HepG2 (cell line): Measurements from ENCODE around the gene DLX5. TPM values are rescaled to one million over a fixed set of nuclear protein-coding genes. Genes with fewer than 3 reads are reported as not detected.

Experiments used
- CENPX ChIP-seq: sonication (generic); formaldehyde crosslinking; IDR thresholded peaks from 2 replicates; pipeline ENCODE4 v1.9.0; 2021; ENCODE audit warnings: mild to moderate bottlenecking, missing genetic modification reagents, moderate library complexity
- FOXM1 ChIP-seq: sonication (generic); formaldehyde crosslinking; IDR thresholded peaks from 2 replicates; pipeline ENCODE4 v1.5.0; 2020; ENCODE audit warnings: missing genetic modification reagents
- IRF2 ChIP-seq: IDR thresholded peaks from 2 replicates; pipeline ENCODE4 v1.6.1; 2018; ENCODE audit warnings: missing genetic modification reagents, missing compliant biosample characterization
- MIER3 ChIP-seq: IDR thresholded peaks from 2 replicates; pipeline ENCODE4 v1.6.1; 2016; ENCODE audit warnings: missing compliant biosample characterization, borderline replicate concordance
- MLX ChIP-seq: IDR thresholded peaks from 2 replicates; pipeline ENCODE4 v1.6.1; 2016
- NR1H2 ChIP-seq: sonication (generic); formaldehyde crosslinking; IDR thresholded peaks from 2 replicates; pipeline ENCODE4 v1.8.1; 2022; ENCODE audit warnings: low read depth, missing genetic modification reagents, borderline replicate concordance
- RBM22 ChIP-seq: fragments of 200-400 bp; formaldehyde crosslinking; optimal IDR thresholded peaks from 2 replicates; pipeline ENCODE3; 2017; ENCODE audit warnings: mild to moderate bottlenecking, low read length, moderate library complexity
- RXRA ChIP-seq: sonication (generic); formaldehyde crosslinking; IDR thresholded peaks from 2 replicates; pipeline ENCODE4 v1.5.1; 2020; ENCODE audit warnings: missing genetic modification reagents
- ZBTB26 ChIP-seq: IDR thresholded peaks from 2 replicates; pipeline ENCODE4 v1.6.1; 2016; ENCODE audit warnings: missing compliant biosample characterization, missing genetic modification reagents, borderline replicate concordance
- ZNF256 ChIP-seq: sonication (generic); formaldehyde crosslinking; conservative IDR thresholded peaks from 2 replicates; pipeline ENCODE4 v1.4.0; 2020; ENCODE audit warnings: missing genetic modification reagents
- ZNF510 ChIP-seq: sonication (generic); formaldehyde crosslinking; IDR thresholded peaks from 2 replicates; pipeline ENCODE4 v1.4.0; 2020; ENCODE audit warnings: low read depth, mild to moderate bottlenecking, missing genetic modification reagents
- ZNF674 ChIP-seq: sonication (generic); formaldehyde crosslinking; IDR thresholded peaks from 2 replicates; pipeline ENCODE4 v1.5.0; 2020; ENCODE audit warnings: low read depth, mild to moderate bottlenecking, missing genetic modification reagents
- ZSCAN12 ChIP-seq: sonication (generic); formaldehyde crosslinking; IDR thresholded peaks from 2 replicates; pipeline ENCODE4 v1.9.0; 2021; ENCODE audit warnings: mild to moderate bottlenecking, missing genetic modification reagents
- ZXDC ChIP-seq: sonication (generic); formaldehyde crosslinking; IDR thresholded peaks from 2 replicates; pipeline ENCODE4 v1.5.0; 2020; ENCODE audit warnings: mild to moderate bottlenecking, missing genetic modification reagents
- polyA plus RNA-seq, 8 experiments: library from polyadenylated mRNA; depleted of rRNA in 3 of 8; stranded (reverse) in 7 of 8; unstranded in 1 of 8; fragments of >200 nt; fragmentation: Illumina TruSeq in 4 of 8; extraction: Trizol in 4 of 8; gene quantifications; 2 replicates each; pipeline versions ENCODE4 v1.2.1 to v1.2.3, GENCODE V29; 2011 to 2016; ENCODE audit warnings: low read depth in 4 of 8, missing spikeins in 1 of 8, mixed read lengths in 1 of 8; ENCODE audit not compliant: insufficient read depth in 1 of 8
- total RNA-seq, 5 experiments: library from RNA; depleted of rRNA; stranded (reverse); fragments of >200 nt; fragmentation: Illumina TruSeq; extraction: Trizol; gene quantifications; 2 replicates each; pipeline ENCODE4 v1.2.3, GENCODE V29; 2016; ENCODE audit warnings: low read depth in 1 of 5
- TF ChIP-seq, protein P1 (sequence below): sonication (generic); formaldehyde crosslinking; IDR thresholded peaks from 2 replicates; pipeline ENCODE4 v1.9.0; 2021; ENCODE audit warnings: missing genetic modification reagents, mild to moderate bottlenecking, borderline replicate concordance
- TF ChIP-seq, protein P2 (sequence below): sonication (generic); formaldehyde crosslinking; conservative IDR thresholded peaks from 2 replicates; pipeline ENCODE4 v1.4.0; 2020; ENCODE audit warnings: mild to moderate bottlenecking, missing genetic modification reagents, moderate library complexity
- TF ChIP-seq, protein P3 (sequence below): sonication (generic); formaldehyde crosslinking; IDR thresholded peaks from 2 replicates; pipeline ENCODE4 v1.8.0; 2022; ENCODE audit warnings: low read depth, missing genetic modification reagents

DLX5 gene
- total and polyA plus RNA-seq, 2 of the 13 experiments (the other 11 are each of a cell fraction or from before 2014, with no cell fraction given): not detected

DNA sequence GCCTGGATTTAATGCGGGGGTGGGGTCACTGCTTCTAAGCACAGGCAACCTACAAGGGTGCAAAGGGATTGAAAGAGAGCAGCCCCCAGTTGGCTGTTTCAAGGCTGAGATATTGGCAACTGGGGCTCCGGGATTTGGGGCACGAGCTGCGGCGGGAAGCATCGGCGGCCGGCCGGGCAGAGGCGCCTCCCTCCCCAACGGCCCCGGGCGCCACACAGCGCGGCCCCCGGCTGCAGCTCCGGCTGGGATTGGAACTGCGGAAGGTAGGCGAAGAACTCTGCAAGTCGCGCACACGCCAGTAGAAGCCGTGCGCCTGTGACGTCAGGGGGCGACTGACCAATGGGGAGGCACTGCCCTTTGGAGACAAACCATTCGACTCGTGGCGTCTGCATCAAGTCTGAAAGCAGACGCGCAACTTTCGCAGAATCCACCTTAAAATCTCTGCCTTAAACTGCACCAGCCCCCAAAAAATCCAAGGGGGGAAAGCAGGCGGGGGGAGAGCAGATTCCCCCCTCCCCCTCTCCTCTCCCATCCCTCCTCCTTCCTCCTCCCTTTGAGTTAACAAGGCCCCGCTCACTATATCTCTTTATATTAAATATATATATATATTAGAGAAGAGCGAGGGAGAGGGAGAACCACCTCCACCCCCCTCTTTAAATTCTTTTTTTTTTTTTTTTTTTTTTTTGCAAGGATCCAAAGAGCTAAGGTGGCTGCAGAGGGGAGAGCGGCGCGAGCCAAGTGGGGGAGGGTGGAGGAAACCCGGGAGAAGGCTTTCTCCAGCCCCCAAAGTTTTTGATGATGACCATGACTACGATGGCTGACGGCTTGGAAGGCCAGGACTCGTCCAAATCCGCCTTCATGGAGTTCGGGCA lies 19.2 kb downstream of the DLX5 start, which contains the start of gene DLX6 (continued):
- TF ChIP-seq ZBTB26 (CRISPR knock-in tag): no peak
- TF ChIP-seq ZNF674 (CRISPR knock-in tag): no peak
- no peak for TF ChIP-seq NR1H2 (CRISPR knock-in tag)
- TF ChIP-seq, protein P1, sequence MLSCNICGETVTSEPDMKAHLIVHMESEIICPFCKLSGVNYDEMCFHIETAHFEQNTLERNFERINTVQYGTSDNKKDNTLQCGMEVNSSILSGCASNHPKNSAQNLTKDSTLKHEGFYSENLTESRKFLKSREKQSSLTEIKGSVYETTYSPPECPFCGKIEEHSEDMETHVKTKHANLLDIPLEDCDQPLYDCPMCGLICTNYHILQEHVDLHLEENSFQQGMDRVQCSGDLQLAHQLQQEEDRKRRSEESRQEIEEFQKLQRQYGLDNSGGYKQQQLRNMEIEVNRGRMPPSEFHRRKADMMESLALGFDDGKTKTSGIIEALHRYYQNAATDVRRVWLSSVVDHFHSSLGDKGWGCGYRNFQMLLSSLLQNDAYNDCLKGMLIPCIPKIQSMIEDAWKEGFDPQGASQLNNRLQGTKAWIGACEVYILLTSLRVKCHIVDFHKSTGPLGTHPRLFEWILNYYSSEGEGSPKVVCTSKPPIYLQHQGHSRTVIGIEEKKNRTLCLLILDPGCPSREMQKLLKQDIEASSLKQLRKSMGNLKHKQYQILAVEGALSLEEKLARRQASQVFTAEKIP (CRISPR knock-in tag): no peak
- no peak for TF ChIP-seq ZXDC (CRISPR knock-in tag)
- TF ChIP-seq CENPX (CRISPR knock-in tag): no peak
- TF ChIP-seq, protein P2, sequence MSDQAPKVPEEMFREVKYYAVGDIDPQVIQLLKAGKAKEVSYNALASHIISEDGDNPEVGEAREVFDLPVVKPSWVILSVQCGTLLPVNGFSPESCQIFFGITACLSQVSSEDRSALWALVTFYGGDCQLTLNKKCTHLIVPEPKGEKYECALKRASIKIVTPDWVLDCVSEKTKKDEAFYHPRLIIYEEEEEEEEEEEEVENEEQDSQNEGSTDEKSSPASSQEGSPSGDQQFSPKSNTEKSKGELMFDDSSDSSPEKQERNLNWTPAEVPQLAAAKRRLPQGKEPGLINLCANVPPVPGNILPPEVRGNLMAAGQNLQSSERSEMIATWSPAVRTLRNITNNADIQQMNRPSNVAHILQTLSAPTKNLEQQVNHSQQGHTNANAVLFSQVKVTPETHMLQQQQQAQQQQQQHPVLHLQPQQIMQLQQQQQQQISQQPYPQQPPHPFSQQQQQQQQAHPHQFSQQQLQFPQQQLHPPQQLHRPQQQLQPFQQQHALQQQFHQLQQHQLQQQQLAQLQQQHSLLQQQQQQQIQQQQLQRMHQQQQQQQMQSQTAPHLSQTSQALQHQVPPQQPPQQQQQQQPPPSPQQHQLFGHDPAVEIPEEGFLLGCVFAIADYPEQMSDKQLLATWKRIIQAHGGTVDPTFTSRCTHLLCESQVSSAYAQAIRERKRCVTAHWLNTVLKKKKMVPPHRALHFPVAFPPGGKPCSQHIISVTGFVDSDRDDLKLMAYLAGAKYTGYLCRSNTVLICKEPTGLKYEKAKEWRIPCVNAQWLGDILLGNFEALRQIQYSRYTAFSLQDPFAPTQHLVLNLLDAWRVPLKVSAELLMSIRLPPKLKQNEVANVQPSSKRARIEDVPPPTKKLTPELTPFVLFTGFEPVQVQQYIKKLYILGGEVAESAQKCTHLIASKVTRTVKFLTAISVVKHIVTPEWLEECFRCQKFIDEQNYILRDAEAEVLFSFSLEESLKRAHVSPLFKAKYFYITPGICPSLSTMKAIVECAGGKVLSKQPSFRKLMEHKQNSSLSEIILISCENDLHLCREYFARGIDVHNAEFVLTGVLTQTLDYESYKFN (CRISPR knock-in tag): peak; percentile 45; the same call in 1 of the 2 replicates
- TF ChIP-seq RXRA (CRISPR knock-in tag): peak; percentile 50
- TF ChIP-seq ZNF256 (CRISPR knock-in tag): no peak
- 0 out of 2 replicates have a peak, but pooled peaks have one; percentile 62 for TF ChIP-seq ZNF510 (CRISPR knock-in tag)
- TF ChIP-seq MIER3 (CRISPR knock-in tag): no peak
- TF ChIP-seq MLX (CRISPR knock-in tag): no peak
- TF ChIP-seq FOXM1 (CRISPR knock-in tag): no peak
- peak; percentile 18 for TF ChIP-seq RBM22
- TF ChIP-seq IRF2 (CRISPR knock-in tag): peak; percentile 27; the same call in 1 of the 2 replicates
- TF ChIP-seq, protein P3, sequence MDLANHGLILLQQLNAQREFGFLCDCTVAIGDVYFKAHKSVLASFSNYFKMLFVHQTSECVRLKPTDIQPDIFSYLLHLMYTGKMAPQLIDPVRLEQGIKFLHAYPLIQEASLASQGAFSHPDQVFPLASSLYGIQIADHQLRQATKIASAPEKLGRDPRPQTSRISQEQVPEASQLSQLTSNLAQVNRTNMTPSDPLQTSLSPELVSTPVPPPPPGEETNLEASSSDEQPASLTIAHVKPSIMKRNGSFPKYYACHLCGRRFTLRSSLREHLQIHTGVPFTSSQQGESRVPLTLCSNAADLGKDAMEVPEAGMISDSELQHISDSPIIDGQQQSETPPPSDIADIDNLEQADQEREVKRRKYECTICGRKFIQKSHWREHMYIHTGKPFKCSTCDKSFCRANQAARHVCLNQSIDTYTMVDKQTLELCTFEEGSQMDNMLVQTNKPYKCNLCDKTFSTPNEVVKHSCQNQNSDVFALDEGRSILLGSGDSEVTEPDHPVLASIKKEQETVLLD: no peak
- TF ChIP-seq ZSCAN12 (CRISPR knock-in tag): 0 out of 2 replicates have a peak, but pooled peaks have one; percentile 34
